Hematopoietic multipotent progenitor cell treated with erythropoietin and hydrocortisone succinate and interleukin-3 and kit ligand, for 17 days (in vitro differentiated cells): Measurements from ENCODE around the gene NFIL3.
A peak's percentile ranks its signal among the peaks of the same experiment; 100 is the strongest.
"Not testable (repeated sequence)": the region's sequence is repeated elsewhere in the genome, so short reads cannot be mapped to it uniquely, and the experiment has no call there.

ENCODE experiments used
- DNase-seq: peaks from one replicate; pipeline ENCODE4 v3.0.0-alpha.2; 2015; ENCODE audit warnings: low spot score

The NFIL3 gene, protein sequence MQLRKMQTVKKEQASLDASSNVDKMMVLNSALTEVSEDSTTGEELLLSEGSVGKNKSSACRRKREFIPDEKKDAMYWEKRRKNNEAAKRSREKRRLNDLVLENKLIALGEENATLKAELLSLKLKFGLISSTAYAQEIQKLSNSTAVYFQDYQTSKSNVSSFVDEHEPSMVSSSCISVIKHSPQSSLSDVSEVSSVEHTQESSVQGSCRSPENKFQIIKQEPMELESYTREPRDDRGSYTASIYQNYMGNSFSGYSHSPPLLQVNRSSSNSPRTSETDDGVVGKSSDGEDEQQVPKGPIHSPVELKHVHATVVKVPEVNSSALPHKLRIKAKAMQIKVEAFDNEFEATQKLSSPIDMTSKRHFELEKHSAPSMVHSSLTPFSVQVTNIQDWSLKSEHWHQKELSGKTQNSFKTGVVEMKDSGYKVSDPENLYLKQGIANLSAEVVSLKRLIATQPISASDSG

DNA sequence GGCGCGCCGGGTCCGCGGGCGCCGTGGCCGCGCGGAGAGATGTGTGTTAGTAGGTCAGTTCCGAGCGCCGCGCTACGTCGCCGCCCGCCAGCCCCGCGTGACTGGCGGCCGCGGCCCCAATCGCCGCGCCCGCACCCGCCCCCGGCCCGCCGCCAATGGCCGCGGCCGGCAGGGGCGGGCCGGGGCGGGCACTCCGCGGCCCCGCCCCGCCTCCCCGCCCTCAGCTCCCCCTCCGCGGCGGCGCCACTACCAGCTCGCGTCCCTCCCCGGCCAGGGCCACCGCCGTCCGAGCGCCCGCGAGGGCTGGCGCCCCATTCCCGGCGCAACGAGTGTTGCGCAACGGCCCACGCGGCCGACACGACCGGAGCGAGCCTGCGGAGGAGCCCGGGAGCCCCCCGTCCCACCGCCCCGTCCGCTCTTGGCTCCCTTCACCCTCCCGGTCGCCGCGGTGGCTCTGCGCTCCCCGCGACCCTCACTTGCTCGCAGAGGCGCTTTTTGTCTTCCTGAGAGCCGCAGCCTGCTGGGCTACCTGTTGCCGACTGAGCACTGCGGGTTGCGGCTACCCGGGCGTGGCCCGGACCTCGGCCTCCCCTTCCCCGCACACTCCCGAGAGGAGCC is at the start of gene NFIL3:
NFIL3 (minus strand) TSS at position 48 of the 618 bp plus-strand sequence. CDS start 13,098 bp downstream, outside the sequence.
- peak; percentile 55 for DNase-seq

GRCh38 chr9:91471524-91471923 is 47.9 kb upstream of the NFIL3 start:
- not testable (repeated sequence) for DNase-seq

DNA sequence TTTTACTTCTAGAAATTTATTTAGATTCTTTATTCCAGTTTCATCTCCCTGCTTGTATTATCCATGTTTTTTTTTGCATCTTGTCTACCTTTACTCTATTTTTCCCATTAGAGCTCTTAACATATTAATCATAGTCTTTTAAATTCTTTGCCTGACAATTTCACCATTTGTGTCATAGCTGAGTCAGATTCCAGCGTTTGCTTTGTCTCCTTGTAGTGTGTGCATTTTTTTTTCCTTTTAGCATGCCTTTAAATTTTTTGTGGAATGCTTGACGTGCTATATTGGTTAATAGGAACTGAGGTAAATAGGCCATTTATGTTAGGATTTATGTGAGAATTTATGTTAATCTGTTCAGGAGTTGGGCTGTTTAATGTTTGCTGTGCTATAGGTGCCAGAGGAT is 41.8 kb upstream of the NFIL3 start:
- no peak for DNase-seq

- no peak for DNase-seq
Observed at GRCh38 chr9:91458906-91459305, 35.3 kb upstream of the NFIL3 start.

DNA sequence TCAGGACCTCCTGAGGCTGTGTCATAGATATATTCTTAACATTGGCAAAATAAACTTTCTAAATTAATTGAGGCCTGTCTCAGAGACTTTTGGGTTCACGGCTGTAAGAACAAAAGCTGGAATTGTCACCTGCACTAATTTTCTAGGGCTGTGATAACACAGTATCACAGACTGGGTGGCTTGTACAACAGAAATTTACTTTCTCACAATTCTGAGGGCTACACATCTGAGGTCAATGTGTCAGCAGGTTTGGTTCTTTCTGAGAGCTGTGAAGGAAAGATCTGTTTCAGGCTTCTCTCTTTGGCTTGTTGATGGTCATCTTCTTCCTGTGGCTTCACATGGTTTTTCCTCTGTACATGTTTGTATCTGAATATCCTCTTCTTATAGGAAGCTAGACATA is 29.2 kb upstream of the NFIL3 start:
- DNase-seq, result no peak

GRCh38 chr9:91451431-91452270 is 28.0 kb upstream of the NFIL3 start:
- no peak for DNase-seq

DNA sequence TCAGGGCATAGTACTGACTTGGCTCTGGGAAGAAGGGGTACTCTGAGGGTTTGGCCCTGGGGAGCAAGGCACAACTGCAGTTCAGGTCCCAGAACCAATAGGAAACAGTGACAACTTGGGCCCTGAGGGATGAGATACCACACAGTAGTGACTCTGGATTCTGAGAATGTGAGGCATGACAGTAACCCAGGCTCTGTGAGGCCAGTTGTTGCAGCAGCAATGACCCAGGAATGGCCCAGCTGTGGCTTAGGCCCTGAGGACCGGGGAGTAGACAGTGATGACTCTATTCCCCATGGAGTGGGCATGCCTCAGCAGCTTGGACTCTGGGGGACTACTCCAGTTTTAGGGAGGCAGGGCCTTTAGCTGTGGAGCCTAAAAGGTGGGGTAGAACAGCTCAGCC is 21.5 kb upstream of the NFIL3 start:
- no peak for DNase-seq

DNA sequence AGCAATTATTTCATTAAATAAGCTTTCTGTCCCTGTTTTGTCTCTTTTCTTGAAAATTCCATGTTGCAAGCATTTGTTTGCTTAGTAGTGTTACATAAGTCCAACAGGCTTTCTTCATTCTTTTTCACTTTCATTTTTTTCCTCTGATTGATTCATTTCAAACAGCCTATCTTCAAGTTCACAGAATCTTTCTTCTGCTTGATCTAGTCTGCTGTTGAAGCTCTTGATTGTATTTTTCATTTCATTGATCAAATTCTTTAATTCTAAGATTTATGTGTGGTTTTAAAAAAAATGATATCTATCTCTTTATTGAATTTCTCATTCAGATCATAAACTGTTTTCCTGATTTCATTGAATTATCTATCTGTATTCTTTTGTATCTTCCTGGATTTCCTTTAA is 20.4 kb upstream of the NFIL3 start:
- DNase-seq, result no peak

DNA sequence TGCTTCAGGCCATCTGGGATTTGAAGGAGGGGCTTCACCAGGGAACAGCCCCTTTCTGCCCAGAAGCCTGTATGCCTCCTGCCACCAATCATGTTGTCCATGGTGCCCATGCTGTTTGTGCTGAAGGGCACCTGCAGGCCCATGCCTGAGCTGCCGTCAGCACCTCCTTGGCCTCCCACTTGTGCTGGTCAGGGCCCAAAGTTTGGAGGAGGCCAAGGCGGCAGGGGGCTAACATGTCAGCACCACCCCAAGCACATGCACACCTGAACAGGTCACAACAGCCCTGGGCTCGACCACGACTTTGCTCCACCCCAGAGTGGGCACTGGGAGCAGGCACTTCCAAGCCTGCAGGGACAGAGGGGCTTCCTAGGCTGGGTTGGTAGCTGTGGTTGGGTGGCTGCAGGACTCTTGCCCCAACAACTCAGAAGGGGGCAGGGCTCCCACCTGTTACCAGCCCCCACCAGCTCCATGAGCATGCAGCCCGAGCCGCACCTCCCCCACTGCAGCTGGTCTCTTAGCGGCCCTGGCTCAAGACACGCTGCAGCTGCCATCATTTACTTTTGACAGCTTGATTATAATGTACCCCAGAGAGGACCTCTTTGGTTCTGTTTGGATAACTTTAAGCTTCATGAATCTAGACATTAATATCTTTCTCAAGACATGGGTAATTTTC is 19.8 kb upstream of the NFIL3 start:
- no peak for DNase-seq

DNA sequence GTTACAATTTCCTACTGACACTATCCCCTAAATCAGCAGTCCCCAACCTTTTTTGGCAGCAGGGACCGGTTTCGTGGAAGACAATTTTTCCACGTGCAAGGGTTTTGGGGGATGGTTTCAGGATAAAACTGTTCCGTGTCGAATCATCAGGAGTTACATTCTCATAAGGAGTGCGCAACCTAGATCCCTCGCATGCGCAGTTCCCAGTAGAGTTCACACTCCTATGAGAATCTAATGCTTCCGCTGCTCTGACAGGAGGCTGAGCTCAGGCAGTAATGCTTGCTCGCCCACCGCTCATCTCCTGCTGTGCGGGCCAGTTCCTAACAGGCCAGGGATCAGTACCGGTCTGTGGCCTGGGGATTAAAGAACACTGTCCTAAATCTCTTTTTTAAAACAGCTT is 13.2 kb upstream of the NFIL3 start:
- DNase-seq, result no peak

- DNase-seq, result no peak
Observed at GRCh38 chr9:91433180-91433579, 9.5 kb upstream of the NFIL3 start.

- no peak for DNase-seq
Observed at GRCh38 chr9:91431485-91431884, 7.9 kb upstream of the NFIL3 start.

GRCh38 chr9:91429501-91429900 is 5.9 kb upstream of the NFIL3 start:
- no peak for DNase-seq

DNA sequence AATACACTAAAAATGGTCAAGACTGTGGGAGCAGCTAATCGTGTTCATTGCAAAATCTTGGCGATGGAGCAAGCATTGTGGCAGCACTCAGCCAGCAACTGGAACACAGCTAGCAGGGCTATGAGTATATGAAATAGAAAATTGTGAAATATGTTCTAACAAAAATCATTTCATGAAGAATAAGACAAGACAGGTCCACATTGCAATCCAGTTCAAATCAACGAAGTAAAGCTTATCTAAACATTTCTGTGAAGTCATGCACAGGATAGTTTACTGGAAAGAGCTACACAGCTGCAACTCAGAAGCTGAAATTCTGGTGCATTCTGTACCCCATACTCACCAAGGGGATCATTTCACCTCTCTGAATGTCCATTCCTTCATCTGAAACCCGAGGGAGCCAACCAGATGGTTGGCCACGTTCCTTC is 5.3 kb upstream of the NFIL3 start:
- no peak for DNase-seq

DNA sequence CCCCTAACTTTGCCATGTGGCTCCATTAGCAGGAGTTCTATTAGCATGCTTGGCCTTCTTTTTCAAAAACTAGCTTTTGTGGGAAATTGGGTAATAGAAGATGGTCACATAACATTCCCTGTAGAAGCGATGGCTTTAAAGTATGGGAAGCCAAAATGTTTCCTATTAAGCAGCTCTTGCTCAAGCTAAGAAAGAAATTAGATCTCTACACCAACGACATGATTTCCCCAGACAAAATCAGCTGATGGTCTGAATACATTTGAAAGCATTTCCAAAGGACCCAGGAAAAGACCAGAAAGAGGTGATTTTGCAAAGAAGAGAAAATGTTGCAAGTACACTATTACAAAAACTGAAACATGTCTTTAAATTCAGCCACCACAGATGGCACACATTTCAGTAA is 4.8 kb upstream of the NFIL3 start:
- no peak for DNase-seq

DNA sequence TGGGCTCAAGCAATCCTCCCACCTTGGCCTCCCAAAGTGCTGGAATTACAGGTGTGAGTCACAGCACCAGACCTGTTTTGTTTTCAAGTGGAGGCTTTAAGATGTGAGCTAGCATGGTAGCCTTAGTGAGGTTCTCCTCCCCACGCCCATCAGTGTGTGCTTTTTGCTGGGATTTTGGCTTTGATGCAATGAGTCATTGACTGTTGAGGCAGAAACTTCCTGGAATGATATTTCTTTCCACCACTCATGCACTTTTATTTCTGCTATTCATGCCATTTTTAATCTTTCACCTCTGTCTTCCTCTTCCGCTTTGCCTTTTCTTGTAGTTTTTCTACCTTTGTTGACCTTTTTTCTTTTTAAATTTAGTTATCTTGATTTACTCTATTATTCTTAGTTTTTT is 4.2 kb upstream of the NFIL3 start:
- DNase-seq, result no peak

- no peak for DNase-seq
Observed at GRCh38 chr9:91426123-91426745, 2.6 kb upstream of the NFIL3 start.

DNA sequence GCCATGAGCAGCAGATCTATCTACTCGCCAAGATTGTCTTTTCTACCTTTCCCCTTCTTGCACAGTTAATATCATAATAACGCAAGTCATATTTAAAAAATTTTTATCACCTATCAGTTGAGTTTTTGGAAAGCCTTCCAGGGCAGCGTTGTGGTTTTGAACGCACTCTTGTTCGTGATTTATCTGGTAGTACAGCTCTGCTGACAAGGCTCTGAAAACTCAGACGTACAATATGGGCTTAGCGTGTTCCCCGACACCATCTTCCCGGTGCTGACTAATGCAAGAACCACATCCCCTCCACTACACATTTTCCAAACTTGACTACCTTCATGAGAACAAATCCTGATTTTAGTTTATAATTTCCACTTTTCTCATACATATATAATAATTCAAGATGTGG is 1.6 kb upstream of the NFIL3 start:
- no peak for DNase-seq

DNA sequence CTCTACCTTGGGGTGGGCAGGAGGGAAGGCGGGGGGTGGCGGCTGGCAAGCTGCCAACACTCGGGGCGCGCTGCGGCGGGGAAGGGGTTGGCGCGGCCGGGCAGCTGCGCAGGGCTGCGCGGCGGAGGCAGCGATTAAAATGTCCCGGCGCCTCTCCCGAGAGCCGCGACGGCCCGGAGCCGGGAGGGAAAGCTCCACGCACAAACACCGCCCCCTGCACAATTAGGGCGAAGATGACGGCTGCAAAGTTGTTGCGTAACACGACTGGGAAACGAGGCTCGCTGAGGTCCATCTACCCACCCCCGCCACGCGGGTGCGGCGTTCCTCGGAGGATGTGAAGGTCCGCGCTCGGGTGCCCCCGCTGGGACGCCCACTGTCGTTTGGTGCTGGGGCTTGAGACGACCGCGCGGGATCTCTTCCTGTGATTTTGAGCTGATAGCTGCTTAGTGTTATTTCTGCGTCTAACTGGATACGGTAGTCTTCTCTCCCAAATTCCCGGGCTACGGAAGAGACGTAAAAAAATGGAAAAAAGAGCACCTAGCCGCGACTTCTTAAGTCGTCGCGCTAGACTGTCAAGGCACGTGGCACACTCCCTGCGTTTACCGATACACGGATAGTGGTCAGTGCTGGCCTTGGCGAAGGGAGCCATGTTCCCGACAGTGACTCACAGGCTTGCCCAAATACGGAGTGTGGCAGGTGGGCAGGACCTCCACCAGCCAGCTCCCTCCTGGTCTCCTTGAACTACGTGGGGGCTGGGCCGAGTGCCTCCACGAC is 958 bp upstream of the NFIL3 start:
- peak; percentile 18 for DNase-seq

- DNase-seq, result peak; percentile 13
Observed at GRCh38 chr9:91422758-91423711, 597 bp downstream of the NFIL3 start.
